ENCODE data around the gene DDX60.
"Not testable (repeated sequence)": the region's sequence is repeated elsewhere in the genome, so short reads cannot be mapped to it uniquely, and the experiment has no call there.

Gene DDX60

GRCh38 chr4:168318266-168318895 lies at the start of gene DDX60:
TSS of gene DDX60 (minus strand) at chr4:168318752. CDS start at chr4:168311259, 7,493 bp downstream.
- peak; percentile 25 for DNase-seq

GRCh38 chr4:168367065-168367464 lies 48.5 kb upstream of the DDX60 start:
- DNase-seq, result no peak

- DNase-seq, result no peak
Measured at GRCh38 chr4:168362025-168362401, 43.5 kb upstream of the DDX60 start.

GRCh38 chr4:168361365-168362024 lies 42.9 kb upstream of the DDX60 start:
- DNase-seq, result peak; percentile 0

- no peak for DNase-seq
Measured at GRCh38 chr4:168360271-168360670, 41.7 kb upstream of the DDX60 start.

GRCh38 chr4:168357941-168358340 lies 39.4 kb upstream of the DDX60 start:
- no peak for DNase-seq

- DNase-seq, result no peak
Measured at GRCh38 chr4:168353746-168354145, 35.2 kb upstream of the DDX60 start.

GRCh38 chr4:168337550-168337940 lies 19.0 kb upstream of the DDX60 start:
- DNase-seq, result no peak

- DNase-seq, result no peak
Measured at GRCh38 chr4:168336837-168337549, 18.4 kb upstream of the DDX60 start.

GRCh38 chr4:168335621-168336020 lies 17.1 kb upstream of the DDX60 start:
- no peak for DNase-seq

GRCh38 chr4:168334053-168334452 lies 15.5 kb upstream of the DDX60 start:
- DNase-seq, result no peak

GRCh38 chr4:168330575-168330974 lies 12.0 kb upstream of the DDX60 start:
- not testable (repeated sequence) for DNase-seq

- no peak for DNase-seq
Measured at GRCh38 chr4:168325591-168325990, 7.0 kb upstream of the DDX60 start.

GRCh38 chr4:168321006-168321405 lies 2.5 kb upstream of the DDX60 start:
- no peak for DNase-seq

- no peak for DNase-seq
Measured at GRCh38 chr4:168319486-168320019, 1.0 kb upstream of the DDX60 start.

GRCh38 chr4:168317621-168318020 lies 931 bp downstream of the DDX60 start:
- no peak for DNase-seq

GRCh38 chr4:168309781-168310180 lies 8.8 kb downstream of the DDX60 start:
- peak; percentile 58 for DNase-seq

GRCh38 chr4:168308912-168309311 lies 9.6 kb downstream of the DDX60 start:
- no peak for DNase-seq

GRCh38 chr4:168306476-168306875 lies 12.1 kb downstream of the DDX60 start:
- no peak for DNase-seq

GRCh38 chr4:168304744-168305459 lies 13.7 kb downstream of the DDX60 start:
- DNase-seq, result no peak

GRCh38 chr4:168303430-168303829 lies 15.1 kb downstream of the DDX60 start:
- not testable (repeated sequence) for DNase-seq

GRCh38 chr4:168293386-168293975 lies 25.1 kb downstream of the DDX60 start:
- no peak for DNase-seq

- DNase-seq, result no peak
Measured at GRCh38 chr4:168291242-168291641, 27.3 kb downstream of the DDX60 start.

Data from DMS 273 treated with DMSO at 0.1 percent for 48 hours (cell line).